ENCODE measurements around the gene C2orf49.

The C2orf49 gene

GRCh38 chr2:105394951-105395611 lies 57.7 kb downstream of the C2orf49 start:
- H3K4me1 ChIP-seq (ENCODE audit: control insufficient read depth in 1 of 2, insufficient read depth in 1 of 2, low read depth in 1 of 2, low read length in 1 of 2): peaks cover 5 to 11% of the 10 kb centered on the region in 2 experiments
- no peaks in the 10 kb centered on the region for H3K9me3 ChIP-seq
- H3K27me3 ChIP-seq: peaks cover 70% of the 10 kb centered on the region
- no peaks in the 10 kb centered on the region for H3K36me3 ChIP-seq
- H3K4me3 ChIP-seq (ENCODE audit: low read depth in 1 of 2, low read length in 1 of 2): no peak overlapping the region
- no peak overlapping the region for H3K27ac ChIP-seq
- no peak for TF ChIP-seq CTCF (IDR thresholded peaks at IDR 0.05)

- Histone ChIP-seq H3K4me3 (ENCODE audit: low read depth in 1 of 2, low read length in 1 of 2) (no peak overlapping the region), H3K4me1 (ENCODE audit: control insufficient read depth in 1 of 2, insufficient read depth in 1 of 2, low read depth in 1 of 2, low read length in 1 of 2) (peaks cover 5 to 11% of the 10 kb centered on the region in 2 experiments), H3K27me3 (peaks cover 76% of the 10 kb centered on the region), H3K27ac (no peak overlapping the region), H3K36me3 (no peaks in the 10 kb centered on the region), H3K9me3 (no peaks in the 10 kb centered on the region)
- no peak for TF ChIP-seq CTCF (IDR thresholded peaks at IDR 0.05)
Measured at GRCh38 chr2:105395691-105396090, 58.4 kb downstream of the C2orf49 start.

- peaks cover 5 to 11% of the 10 kb centered on the region in 2 experiments for H3K4me1 ChIP-seq (ENCODE audit: control insufficient read depth in 1 of 2, insufficient read depth in 1 of 2, low read depth in 1 of 2, low read length in 1 of 2)
- H3K27ac ChIP-seq: no peak overlapping the region
- TF ChIP-seq CTCF (IDR thresholded peaks at IDR 0.05): no peak
- no peak overlapping the region for H3K4me3 ChIP-seq (ENCODE audit: low read depth in 1 of 2, low read length in 1 of 2)
- peaks cover 84% of the 10 kb centered on the region for H3K27me3 ChIP-seq
- H3K36me3 ChIP-seq: no peaks in the 10 kb centered on the region
- no peaks in the 10 kb centered on the region for H3K9me3 ChIP-seq
Measured at GRCh38 chr2:105396254-105397024, 59.1 kb downstream of the C2orf49 start.

- H3K27ac ChIP-seq: no peak overlapping the region
- peaks cover 86% of the 10 kb centered on the region for H3K27me3 ChIP-seq
- H3K4me1 ChIP-seq (ENCODE audit: control insufficient read depth in 1 of 2, insufficient read depth in 1 of 2, low read depth in 1 of 2, low read length in 1 of 2): peaks cover 5 to 11% of the 10 kb centered on the region in 2 experiments
- TF ChIP-seq CTCF (IDR thresholded peaks at IDR 0.05): no peak
- H3K9me3 ChIP-seq: no peaks in the 10 kb centered on the region
- H3K4me3 ChIP-seq (ENCODE audit: low read depth in 1 of 2, low read length in 1 of 2): no peak overlapping the region
- H3K36me3 ChIP-seq: no peaks in the 10 kb centered on the region
Measured at GRCh38 chr2:105397025-105397722, 59.8 kb downstream of the C2orf49 start.

GRCh38 chr2:105397953-105398335 lies 60.6 kb downstream of the C2orf49 start:
- Histone ChIP-seq H3K27me3 (peaks cover 86% of the 10 kb centered on the region), H3K4me1 (ENCODE audit: control insufficient read depth in 1 of 2, insufficient read depth in 1 of 2, low read depth in 1 of 2, low read length in 1 of 2) (peaks cover 5 to 11% of the 10 kb centered on the region in 2 experiments), H3K4me3 (ENCODE audit: low read depth in 1 of 2, low read length in 1 of 2) (no peak overlapping the region), H3K9me3 (no peaks in the 10 kb centered on the region), H3K27ac (no peak overlapping the region), H3K36me3 (no peaks in the 10 kb centered on the region)
- TF ChIP-seq CTCF (IDR thresholded peaks at IDR 0.05): no peak

Measured in neutrophil (primary cell).